HG02610 (cell line): ENCODE results near the gene ABCC10.
"Not testable (repeated sequence)": the region's sequence is repeated elsewhere in the genome, so short reads cannot be mapped to it uniquely, and the experiment has no call there.

ENCODE experiments used
- ATAC-seq: cut with Tn5 transposase; IDR thresholded peaks from one replicate; pipeline ENCODE4 v1.9.1; 2021; ENCODE audit warnings: mild to moderate bottlenecking, moderate library complexity; ENCODE audit not compliant: unreplicated experiment

The ABCC10 gene

GRCh38 chr6:43495409-43495941 is 68.1 kb downstream of the ABCC10 start:
- ATAC-seq: no peak

- ATAC-seq: no peak
Measured at GRCh38 chr6:43496370-43497128, 69.2 kb downstream of the ABCC10 start.

- no peak for ATAC-seq
Measured at GRCh38 chr6:43497129-43497396, 69.7 kb downstream of the ABCC10 start.

GRCh38 chr6:43497689-43498088 is 70.3 kb downstream of the ABCC10 start:
- ATAC-seq: no peak

GRCh38 chr6:43498291-43498690 is 71.0 kb downstream of the ABCC10 start:
- not testable (repeated sequence) for ATAC-seq

- no peak for ATAC-seq
Measured at GRCh38 chr6:43499028-43499815, 71.9 kb downstream of the ABCC10 start.
